ENCODE results near the gene SLC17A3.

Gene SLC17A3

DNA sequence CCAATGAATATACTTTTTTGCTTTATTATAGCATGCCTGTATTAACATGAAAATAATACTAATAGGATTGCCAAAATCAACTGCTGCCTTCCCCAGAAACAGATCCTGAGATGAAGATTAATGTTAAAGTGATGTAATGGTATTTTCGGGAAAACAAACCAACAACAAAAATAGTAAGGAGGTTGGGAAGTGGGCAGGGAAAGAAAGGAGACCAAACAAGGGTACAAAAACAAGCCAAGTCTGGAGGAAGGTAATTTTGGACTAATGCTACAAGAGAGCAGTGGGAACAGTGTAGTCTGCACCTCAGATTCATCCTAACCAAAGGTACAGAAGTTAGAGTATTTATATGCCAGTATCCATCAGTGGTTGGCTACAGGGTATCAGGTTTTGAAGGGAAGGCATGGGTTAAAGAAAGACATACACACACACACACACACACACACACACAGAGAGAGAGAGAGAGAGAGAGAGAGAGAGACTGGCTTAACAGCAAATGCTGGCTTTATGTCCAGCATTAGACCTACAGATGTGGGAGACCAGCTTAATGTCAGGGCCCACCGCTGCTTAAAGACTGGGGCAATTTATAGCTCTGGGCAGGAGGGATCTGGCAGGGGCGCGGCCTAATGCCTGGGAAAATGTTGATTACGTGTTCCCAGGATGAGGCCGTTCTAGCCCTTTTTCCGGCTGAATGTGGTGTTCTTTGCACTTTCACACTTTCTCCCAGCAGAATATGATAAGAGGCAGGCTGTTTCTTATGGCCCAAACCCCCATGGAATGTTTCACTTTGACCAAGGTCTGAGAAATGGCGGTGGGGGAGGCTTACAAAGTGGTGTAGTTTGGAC lies 38.4 kb downstream of the SLC17A3 start:
- no peak for DNase-seq (ENCODE audit: low spot score)

DNA sequence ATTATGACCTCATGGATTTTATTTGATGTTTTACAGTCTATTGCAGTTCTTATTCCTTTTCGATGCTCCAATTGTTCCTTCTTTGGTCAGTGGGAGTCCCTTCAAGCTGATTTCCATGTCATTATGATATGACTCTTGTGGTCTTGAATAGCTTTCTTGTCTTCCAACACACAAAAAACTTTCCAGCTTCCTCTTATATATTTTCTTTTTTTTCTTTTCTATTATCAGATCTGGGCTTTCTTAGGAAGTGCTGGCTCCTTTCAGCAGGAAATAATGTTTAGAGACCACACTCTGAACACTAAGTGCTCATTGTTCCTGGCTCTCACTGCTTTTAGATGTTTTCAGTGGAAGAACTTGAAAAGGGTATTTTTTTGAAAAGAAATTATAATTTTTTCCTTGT lies 39.1 kb downstream of the SLC17A3 start:
- no peak for DNase-seq (ENCODE audit: low spot score)

DNA sequence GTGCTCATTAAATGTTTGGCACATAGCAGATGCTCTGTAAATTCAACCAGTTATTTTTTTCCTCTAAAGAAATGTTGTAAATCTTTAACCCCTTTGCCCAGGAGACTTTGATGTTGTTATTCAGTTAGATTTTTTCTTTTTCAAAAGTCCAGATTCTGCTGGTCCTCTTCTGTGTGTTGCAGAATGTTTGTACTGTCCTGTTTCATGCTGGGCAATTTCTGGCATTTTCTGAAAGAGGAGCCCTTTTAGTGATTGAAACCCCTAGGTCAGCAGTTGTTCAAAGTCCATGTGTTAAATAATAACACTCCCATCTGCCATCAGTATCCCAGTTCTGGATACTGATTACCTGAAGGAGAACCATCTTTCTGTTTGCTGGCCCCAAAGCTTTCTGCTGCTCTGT lies 40.9 kb downstream of the SLC17A3 start:
- DNase-seq (ENCODE audit: low spot score) = no peak

DNA sequence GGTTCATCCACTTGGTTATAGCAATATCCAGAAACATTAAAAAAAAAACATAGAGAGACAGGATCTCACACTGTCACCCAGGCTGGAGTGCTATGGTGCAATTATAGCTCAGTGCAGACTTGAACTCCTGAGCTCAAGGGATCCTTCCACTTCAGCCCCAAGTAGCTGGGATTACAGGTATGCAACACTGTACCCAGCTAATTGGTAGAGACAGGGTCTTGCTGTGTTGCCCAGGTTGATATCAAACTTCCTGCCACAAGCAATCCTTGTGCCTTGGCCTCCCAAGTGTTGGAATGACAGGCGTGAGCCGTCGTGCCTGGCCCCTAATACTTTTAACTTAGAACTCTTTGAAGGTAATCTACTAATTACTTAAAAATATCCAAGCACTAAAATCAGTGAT lies 41.4 kb downstream of the SLC17A3 start:
- no peak for DNase-seq (ENCODE audit: low spot score)

DNA sequence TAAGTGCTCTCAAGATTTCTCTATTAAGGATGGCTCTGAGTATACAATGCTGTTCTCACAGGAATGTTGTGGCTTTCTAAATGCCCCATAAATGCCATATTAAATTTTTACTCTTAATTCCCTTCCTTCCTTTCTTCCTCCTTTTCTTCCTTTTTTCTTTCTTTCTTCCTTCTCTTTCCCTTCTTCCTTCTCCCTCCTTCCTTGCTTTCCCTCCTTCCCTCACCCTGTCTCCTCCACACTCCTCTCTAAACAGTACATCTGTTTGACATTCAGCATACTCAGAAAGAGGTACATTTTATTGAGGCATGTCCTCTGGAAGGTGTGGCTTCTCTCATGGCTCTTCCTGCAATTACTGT lies 41.8 kb downstream of the SLC17A3 start:
- no peak for DNase-seq (ENCODE audit: low spot score)

DNA sequence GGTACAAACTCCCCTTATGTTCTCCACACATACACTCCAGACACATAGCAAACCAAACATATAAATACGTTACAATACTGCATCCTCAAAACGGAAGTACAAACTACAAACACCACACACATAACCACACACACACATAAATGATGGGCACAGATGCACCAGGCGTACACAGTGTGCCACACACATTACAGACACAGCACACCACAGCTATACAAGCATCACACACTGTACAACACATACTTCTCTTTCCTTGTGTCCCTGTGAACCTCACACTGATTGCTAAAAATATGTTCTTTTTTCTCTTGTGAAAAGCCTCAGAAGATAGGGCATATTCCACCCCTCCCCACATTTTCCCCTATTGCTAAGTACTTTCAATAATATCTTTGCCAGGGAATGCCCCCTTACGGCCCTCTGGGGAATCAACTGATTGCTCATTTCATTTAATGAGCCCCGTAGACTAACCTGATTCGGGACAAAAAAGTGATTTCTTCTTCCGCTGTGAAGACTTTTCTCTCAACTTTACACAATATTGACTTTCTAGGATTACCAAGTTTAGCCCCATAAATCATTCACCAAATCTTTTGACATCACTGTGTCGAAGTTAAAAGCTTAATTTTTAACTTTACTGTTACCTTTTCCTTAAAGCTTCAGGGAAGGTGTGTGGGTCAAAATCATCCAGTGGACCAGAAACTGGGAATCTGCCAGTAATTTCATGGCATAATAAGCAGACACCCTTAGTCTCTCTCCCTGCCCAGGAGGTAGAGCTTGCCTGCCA lies 42.3 kb downstream of the SLC17A3 start, which contains the start of gene SLC17A1:
Gene SLC17A1, minus strand, starts transcription at position 521 of the 775 bp plus-strand sequence. CDS start 1,495 bp downstream, outside the sequence.
- no peak for DNase-seq (ENCODE audit: low spot score)

DNA sequence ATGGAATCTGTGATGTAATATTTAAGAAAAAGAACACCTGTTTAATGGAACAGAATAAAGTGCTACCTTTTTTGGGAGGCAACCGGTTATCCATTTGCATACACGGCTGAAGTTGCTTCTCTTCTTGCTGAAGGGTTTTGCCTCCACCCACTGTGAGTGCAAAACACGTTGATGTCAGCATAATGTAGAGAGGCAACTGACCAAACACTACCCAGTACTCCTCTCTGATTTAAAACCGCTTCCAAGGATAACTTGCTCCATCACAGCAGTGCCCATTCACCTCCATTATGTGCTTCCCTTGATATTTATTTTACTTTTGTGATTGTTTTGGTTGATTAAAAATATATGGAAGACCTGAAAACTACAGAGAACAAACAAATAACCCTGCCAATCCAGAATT lies 43.6 kb downstream of the SLC17A3 start:
- DNase-seq (ENCODE audit: low spot score) = no peak

DNA sequence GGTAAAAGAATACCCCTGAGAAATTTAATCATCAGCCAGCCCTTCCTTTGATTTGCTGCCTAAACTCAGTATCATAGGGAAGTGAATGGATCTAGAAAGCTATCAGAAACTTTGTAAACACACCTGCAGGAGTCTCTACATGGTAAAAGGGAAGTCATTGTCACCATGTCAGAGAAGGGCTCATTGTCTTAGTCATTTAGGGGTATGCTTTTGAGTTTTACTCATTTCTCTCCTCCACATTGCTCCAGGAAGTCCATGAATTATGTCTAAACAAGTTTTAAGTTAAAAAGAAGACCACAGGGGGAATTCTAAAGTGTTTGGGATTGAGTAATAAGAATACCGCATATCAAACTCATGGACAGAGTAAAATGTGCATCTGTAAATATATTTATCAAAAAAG lies 44.7 kb downstream of the SLC17A3 start:
- no peak for DNase-seq (ENCODE audit: low spot score)

DNA sequence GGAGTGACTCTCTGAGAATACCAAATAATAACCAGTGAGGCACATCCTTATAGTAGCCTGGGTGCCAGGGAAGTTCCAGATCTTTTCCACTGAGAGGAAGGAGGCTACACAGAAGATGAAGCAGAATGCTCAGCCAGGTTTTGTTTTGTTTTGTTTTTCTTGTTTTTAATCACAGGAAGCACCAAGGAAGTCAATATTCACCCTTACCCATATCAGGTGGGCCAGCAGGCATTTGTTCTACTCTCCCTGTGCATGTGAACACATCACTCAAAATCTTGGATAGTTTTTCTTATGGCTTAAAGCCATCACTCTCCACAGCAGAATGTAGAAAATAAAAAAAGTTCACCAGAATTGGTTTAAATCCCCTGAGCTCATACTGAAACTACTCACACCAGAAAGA lies 52.7 kb downstream of the SLC17A3 start:
- DNase-seq (ENCODE audit: low spot score) = no peak

DNA sequence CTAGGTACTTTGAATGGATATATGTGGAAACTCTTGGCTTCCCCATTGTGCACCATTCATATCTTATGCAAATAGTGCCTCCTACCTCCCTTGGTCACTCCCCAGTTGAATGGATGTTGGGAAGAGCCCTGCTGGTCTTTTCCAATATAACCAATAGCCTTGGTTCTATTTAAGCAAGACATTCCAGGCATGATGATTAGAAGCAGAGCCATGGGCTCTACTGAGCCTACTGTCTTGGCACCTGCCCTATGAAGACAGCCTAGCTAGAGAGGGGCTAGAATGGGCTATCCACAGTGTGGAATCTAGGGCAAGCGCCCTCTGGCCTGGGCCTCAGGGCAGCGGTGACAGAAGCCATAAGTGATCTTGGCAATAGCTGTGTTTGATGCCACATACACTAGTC lies 57.8 kb downstream of the SLC17A3 start:
- no peak for DNase-seq (ENCODE audit: low spot score)

DNA sequence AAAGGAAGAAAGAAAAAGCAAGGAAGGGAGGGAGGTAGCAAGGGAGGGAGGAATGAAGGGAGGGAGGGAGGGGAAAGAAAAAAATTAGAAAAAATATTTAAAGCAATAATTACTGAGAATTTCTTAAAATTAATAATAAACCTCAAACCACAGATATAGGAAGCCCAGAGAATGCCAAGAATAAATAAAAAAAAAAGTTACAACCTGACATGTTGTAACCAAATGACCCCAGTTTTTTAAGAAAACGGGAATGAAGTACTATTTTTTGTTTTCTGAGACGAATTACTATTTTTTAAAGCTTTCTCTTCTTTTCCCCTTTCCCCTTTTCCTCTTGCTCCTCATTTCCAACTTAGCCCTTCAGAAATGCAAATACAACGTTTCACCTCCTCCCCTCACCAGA lies 58.8 kb downstream of the SLC17A3 start:
- DNase-seq (ENCODE audit: low spot score) = no peak

DNA sequence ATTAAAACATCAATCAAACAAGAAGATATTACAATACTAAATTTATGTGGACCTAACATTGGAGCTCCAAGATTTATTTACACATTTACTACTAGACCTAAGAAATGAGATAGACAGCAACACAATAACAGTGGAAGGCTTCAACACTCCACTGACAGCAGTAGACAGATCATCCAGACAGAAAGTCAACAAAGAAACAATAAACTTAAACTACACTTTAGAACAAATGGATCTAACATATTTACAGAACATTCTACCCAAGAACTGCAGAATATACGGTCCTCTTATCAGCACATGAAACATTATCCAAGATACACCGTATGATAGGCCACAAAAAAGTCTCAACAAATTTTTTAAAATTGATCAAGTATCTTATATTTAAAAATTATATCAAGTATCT lies 69.2 kb downstream of the SLC17A3 start:
- no peak for DNase-seq (ENCODE audit: low spot score)

DNA sequence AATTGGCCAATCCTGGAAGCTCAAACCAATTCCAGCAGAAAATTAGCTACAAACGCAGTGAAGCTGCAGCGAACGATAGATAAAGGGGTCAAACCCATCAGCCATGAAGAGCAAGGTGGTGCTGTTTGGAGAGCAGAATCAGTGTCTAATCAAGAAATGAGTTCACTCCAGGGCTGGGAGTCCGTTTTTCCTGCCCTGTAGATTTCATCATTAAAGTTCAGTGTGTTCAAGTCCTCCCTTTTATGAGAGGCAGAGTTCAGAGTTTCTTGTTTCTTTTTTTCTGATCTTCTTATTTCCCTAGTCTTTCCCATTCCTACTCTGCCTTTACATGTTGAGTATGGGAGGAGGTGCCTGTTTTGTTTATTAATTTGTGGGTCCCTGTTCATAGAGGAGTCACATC lies 72.6 kb downstream of the SLC17A3 start:
- DNase-seq (ENCODE audit: low spot score) = no peak
